ENCODE data around the gene TECTB.

Gene TECTB

DNA sequence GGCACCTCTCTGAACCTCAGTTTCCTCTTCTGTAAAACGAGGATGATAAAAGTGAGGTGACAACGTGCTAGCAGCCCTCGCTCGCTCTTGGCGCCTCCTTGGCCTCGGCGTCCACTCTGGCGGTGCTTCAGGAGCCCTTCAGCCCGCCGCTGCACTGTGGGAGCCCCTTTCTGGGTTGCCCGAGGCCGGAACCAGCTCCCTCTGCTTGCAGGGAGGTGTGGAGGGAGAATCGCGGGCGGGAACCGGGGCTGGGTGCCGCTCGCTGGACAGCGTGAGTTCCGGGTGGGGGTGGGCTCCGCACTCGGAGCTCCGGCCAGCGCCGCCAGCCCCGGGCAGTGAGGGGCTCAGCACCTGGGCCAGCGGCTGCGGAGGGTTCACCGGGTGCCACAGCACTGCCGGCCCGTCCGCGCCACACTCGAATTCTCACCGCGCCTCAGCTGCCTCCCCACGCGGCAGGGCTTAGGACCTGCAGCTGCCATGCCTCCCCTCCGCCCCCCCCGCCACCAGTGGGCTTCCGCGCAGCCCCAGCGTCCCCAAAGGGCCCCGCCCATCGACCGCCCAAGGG lies 66.4 kb downstream of the TECTB start:
- no peak for DNase-seq

- no peak for DNase-seq
Observed at GRCh38 chr10:112351146-112351545, 67.9 kb downstream of the TECTB start.

- DNase-seq: no peak
Observed at GRCh38 chr10:112352044-112352443, 68.8 kb downstream of the TECTB start.

GRCh38 chr10:112353046-112353445 lies 69.8 kb downstream of the TECTB start:
- no peak for DNase-seq

All from GF-D8 (cell line).